ENCODE results near the gene C2orf81.
"Not testable (repeated sequence)": the region's sequence is repeated elsewhere in the genome, so short reads cannot be mapped to it uniquely, and the experiment has no call there.

Gene C2orf81

GRCh38 chr2:74444498-74445318, 23.3 kb upstream of the C2orf81 start:
- in situ Hi-C loops (cut with MboI; ENCODE audit: low sequenced_read_pairs) = no loop called here

DNA sequence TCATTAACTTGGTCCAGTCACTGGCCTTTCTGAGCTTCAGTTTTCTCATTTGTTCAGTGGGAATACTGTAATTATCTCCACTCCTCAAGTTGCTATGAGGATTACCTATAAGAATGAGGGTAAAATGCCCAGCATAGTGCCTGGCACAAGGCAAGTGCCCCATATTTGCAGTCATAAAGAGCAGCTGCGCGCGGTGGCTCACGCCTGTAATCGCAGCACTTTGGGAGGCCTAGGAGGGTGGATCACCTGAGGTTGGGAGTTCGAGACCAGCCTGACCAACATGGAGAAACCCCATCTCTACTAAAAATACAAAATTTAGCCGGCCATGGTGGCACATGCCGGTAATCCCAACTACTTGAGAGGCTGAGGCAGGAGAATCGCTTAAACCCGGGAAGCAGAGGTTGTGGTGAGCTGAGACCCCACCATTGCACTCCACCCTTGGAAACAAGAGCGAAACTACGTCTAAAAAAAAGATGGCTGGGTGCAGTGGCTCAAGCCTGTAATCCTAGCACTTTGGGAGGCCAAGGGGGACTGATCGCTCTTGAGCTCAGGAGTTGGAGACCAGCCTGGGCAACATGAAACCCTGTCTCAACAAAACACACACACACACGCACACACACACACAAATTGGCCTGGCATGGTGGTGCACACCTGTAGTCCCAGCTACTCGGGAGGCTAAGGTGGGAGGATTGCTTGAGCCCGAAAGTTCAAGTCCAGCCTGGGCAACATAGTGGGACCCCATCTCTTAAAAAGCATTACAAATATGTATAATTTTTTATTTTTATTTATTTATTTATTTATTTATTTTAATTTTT, 21.3 kb upstream of the C2orf81 start:
- in situ Hi-C loops (cut with MboI; ENCODE audit: low sequenced_read_pairs) = not testable (repeated sequence)

DNA sequence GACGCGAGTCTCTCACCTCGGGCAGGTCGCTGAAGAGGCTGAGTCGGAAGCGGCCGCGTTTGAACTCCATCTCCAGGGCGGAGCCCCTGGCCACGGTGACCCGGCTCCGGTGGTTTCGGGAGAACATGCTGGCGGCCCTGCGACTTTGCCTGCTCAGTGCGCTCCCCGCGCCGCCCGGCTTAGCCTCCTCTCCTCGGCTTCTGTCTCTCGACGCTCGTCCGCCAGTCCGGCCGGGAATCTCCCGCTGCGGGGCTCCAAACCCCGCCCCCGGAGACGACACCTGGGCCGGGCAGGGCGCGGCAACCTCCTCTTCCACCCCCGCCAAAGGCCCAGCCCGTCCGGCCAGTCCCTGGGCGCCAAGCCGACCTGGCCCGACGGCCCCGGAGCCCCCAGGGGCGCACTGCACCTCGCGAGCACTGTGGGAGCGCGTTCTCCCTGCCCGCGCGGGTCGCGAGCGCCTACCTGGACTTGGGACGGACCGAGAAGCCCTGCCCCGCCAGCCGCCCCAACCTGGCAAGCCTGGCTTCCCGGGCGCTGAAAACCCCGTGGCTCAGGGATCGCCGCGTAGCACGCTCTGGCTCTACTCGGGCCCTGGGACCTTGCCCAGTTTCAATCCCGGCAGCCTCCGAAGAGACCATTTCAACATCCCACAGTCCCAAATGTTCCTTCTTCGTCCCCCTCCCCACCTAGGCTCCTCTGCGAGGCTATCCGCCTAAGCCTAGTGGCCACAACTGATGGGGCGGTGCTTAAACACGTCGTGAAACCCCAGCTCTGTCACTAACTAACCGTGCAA, 20.5 kb upstream of the C2orf81 start, which contains the start of gene RTKN:
TSS of gene RTKN (minus strand) at position 248 of the 793 bp plus-strand sequence. CDS start at position 127, 121 bp downstream.
- in situ Hi-C loops (cut with MboI; ENCODE audit: low sequenced_read_pairs) = no loop called here

GRCh38 chr2:74441170-74441689, 19.8 kb upstream of the C2orf81 start:
- in situ Hi-C loops (cut with MboI; ENCODE audit: low sequenced_read_pairs) = no loop called here

DNA sequence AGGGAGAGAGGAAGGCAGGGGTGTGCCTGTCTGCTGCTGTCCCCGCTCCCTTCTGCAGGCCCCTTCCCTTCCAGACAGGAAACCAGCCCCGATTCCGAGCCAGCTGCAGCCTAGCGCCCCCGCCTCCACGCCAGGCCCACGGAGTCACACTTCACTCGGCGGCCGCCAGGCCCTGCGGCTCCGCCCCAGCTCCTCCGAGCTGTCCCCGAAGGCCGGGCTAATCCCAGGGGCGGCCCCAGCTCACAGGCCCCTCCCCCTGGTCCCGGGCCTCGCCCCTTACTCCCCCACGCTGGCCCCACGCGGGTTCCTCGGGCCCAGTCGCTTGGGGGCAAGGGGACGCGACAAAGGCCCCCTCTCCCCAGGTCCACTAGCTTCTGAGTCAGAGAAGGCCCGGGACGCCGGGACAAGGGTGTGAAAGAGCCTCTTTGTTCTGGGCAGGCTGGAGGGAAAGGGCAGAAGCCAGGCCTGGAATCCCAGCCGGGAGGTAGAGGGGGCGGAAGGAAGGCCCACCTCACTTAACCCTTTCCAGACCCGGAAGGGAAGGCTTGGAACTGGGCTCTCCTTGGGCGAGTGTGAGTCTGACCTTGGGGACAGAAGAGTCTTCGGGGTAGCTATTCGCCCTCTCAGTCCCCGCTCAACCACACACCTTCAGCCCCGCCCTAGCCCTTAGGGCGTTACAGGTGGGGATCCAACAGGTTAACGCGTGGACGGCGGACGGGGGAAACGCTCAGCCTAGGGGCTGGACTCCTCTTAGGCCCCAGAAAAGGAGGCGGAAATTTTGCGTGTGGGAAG, 19.2 kb upstream of the C2orf81 start:
- in situ Hi-C loops (cut with MboI; ENCODE audit: low sequenced_read_pairs) = no loop called here

DNA sequence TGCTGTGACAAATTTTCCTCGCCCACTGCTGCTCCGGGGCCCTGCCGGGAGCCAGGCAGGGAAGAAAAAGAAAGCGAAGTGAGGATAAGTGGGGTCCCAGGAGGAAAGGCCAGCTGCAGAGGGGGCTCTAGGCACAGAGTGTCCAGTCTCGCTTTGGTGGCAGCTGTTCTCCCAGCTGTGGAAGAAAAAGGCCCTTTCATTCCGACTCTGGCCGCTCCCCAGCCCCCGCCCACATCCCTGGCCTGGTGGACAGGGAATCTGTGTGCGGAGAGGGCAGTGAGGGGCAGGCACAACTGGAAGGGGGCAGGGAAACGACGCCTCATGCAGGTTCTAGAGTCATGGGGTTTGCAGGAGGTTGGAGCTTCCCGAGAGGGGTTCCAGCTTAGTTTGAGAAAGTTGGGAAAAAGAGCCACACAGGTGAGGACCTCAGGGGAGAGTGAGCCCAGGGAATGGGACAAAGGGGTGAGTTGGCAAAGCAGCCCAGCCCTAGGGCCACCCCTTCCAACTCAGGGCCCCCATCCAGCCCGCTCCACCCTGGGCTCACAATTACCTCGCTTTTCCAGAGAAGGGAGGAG, 18.5 kb upstream of the C2orf81 start:
- in situ Hi-C loops (cut with MboI; ENCODE audit: low sequenced_read_pairs) = no loop called here

- in situ Hi-C loops (cut with MboI; ENCODE audit: low sequenced_read_pairs) = no loop called here
Observed at GRCh38 chr2:74439373-74439772, 18.0 kb upstream of the C2orf81 start.

DNA sequence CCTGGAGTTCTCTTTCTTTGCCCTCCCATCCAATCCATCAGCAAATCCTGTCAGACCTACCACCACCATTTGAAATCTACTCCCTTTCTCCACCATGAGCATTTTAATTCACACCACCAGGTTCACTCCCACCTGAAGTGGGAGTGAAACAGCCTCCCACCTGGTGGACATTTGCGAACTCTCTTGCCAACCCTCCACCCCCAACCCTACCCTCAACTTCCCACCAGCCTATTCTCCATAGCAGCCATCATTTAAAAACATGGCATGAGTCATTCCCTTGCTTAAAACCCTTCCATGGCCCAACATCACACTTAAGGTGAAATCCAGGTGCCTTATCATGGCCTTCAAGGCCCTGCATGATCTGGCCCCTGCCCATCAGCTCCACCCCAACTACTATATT, 16.8 kb upstream of the C2orf81 start:
- in situ Hi-C loops (cut with MboI; ENCODE audit: low sequenced_read_pairs) = no loop called here

DNA sequence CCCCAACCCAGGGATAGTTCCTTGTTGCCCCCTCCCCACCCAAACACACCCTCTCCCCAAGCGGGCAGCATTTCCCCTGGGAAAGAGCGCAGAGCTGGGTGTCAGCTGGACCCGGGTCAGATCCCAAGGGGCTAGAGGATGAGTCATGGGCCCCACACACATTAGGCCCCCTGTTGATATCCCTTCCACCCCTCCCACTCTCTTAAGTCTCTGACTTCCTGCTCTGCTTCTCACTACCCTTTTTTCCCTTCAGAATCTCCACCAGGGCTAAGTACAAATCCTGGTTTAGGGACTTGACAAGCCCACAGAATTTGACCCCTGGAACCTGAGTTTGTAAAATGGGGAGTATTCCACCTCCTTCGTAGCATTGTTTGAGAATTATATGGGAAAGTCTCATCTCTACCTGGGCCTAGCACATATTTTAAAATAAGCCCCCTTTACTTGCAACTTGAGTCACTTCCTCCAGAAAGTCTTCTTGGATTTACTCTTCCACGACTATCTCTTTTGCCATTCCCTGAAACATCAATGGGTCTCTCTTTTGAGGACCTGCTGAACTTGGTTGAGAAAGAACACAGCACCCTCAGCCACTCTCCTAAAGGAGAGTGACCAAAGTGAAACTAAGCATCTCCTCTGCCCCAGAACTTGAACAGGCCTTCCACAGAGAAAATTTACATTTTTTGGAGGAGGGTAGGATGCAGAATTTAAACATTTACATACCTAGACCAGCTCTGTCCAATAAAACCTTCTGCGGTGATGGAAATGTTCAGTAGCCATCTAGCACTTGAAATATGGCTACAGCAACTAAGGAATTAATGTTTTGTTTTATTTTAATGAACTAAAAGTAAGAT, 15.7 kb upstream of the C2orf81 start:
- in situ Hi-C loops (cut with MboI; ENCODE audit: low sequenced_read_pairs) = no loop called here

DNA sequence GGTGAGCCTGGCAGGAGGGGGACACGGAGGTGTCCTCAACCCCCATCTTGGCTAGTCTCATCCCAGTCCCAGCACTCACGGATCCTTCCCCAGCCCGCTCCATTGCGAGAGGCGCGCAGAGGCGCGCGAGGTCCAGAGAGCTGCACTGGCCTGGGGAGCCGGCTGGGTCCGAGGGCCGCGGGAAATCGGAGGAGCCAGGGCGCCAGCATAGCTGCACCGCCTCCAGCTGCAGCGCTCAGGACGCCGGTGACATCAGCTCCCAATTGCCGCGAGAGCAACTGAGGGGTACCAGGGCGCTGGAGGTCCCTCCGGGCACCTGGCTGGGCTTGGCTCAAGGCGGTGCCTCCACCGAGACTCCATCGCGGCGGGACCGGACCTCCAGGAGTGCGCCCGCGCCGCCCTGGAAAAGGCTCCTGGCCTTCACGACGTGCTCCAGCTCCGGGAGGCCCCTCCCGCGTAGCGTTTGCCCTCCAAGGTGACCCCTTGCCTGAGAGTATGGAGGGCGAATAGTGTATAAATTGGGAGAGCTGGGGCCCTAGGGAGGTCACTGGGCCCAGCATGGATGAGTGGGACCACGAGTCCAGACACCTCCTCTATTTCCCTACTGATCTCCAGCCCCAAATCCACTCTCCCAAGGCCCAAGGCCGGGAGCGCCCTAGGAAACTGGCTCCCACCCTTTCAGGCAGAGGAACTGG, 14.8 kb upstream of the C2orf81 start:
- in situ Hi-C loops (cut with MboI; ENCODE audit: low sequenced_read_pairs) = no loop called here

GRCh38 chr2:74430502-74430901, 9.1 kb upstream of the C2orf81 start:
- in situ Hi-C loops (cut with MboI; ENCODE audit: low sequenced_read_pairs) = no loop called here

GRCh38 chr2:74429487-74430451, 8.3 kb upstream of the C2orf81 start:
- in situ Hi-C loops (cut with MboI; ENCODE audit: low sequenced_read_pairs) = no loop called here

DNA sequence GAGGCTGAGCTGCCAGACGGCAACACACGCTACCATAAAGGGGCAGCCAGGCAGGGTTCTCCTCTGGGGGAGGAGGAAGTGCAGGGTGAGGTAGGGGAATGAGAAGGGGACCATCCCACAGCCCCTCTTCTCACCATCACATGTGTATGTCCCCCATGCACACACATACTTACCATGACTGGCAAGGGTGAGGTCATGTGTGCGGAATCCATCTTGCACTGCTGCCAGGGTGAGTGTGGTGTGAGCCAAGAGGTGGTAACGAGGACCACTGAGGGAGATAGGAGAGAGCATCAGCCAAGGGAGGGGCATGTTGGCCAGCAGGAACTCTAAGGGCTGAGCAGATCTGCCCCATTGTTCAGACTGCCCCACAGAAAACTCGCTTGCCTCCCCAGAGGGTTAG, 7.3 kb upstream of the C2orf81 start:
- in situ Hi-C loops (cut with MboI; ENCODE audit: low sequenced_read_pairs) = no loop called here

DNA sequence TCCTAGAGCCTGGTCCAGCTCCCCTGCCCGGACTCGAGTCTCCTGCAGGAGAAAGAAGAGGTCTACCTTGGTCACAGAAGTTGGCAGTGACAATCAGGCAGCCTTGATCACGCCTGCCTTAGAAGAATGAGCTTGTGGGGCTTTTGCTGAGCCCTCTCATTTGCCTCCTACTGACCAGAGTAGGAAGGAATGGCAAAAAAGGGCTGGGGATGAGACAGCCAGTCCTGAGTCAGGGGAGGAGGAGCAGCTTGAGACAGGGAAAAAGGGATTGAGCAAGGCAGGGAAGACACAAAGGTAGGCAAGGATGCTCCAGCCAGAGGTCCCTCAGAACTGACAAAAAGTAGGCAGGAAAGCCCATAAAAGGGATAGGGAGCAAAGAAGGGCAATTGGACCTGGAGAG, 6.1 kb upstream of the C2orf81 start:
- in situ Hi-C loops (cut with MboI; ENCODE audit: low sequenced_read_pairs) = no loop called here

DNA sequence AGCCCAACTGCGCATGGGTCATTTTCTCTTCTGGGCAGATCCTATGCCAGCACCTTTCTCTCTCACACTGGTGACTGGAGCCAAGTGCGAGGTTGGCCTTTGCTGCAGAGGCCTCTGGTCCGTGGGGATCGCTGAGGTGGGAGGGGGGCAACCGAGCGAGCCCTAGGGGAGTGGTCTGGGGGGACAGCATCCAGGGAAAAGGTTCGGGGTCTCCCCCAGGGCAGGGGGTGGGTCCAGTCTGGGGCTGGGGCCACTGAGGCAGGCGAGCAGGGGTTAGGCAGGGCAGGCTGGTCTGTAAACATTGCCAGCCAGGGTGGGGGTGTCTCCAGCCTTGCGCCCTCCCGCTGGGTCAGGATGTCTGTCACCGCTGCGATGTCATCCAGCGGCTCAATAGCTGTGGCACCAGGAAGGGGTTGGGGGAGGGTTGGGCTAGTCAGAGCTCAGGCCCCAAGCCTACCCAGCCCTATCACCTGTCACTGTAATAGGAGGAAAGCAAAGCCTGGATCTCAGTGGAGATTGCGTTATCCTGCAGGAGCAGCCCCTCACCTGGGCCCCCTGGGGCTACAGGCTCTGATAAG, 4.9 kb upstream of the C2orf81 start:
- in situ Hi-C loops (cut with MboI; ENCODE audit: low sequenced_read_pairs) = no loop called here

DNA sequence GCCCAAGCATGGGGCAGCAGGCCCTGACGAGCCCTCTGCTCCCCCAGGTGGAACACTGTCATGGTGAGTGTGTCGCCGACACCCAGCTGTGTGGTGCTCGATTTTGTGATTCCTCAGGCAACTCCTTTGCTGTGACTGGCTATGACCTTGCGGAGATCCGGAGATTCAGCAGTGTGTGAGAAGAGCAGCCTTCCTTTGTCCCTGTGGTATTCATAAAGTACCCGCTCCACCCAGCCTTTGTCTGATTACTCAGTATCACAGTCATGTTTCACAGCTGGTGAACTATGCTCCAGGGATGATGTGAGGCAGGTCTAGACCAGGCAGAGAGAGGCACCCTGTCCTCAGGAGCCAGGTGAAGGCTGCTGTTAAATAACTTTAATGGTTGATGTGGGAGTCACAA, 4.1 kb upstream of the C2orf81 start:
- in situ Hi-C loops (cut with MboI; ENCODE audit: low sequenced_read_pairs) = no loop called here

DNA sequence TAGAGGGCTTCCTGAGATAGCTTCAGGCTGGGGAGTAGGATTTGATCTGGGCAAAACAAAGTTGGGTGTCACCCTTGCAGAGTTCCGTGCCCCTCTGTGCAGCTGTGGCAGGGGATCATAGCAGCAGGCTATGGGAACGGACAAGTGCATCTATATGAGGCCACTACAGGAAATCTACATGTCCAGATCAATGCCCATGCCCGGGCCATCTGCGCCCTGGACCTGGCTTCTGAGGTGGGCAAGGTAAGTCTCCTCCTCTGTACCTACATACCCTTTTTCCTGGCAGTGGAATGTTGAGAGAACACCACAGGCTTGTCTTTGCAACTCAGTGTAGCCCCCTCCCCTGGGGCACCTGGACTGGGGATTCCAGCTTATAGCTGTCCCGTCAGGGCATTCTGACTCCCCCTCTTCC, 3.6 kb upstream of the C2orf81 start:
- in situ Hi-C loops (cut with MboI; ENCODE audit: low sequenced_read_pairs) = no loop called here
